Germinal center (tissue), 1 donor: Measurements from ENCODE around the gene ZNF283.
"Not testable (repeated sequence)": the region's sequence is repeated elsewhere in the genome, so short reads cannot be mapped to it uniquely, and the experiment has no call there.

ENCODE experiments used
- DNase-seq: peaks from one replicate; pipeline ENCODE4 v3.0.0; 2012; ENCODE audit warnings: mixed read lengths, low spot score

The ZNF283 gene

GRCh38 chr19:43848821-43849220 lies 21.7 kb downstream of the ZNF283 start:
- DNase-seq: no peak

- DNase-seq: no peak
Measured at GRCh38 chr19:43858174-43858573, 31.1 kb downstream of the ZNF283 start.

GRCh38 chr19:43866923-43867322 lies 39.8 kb downstream of the ZNF283 start:
- DNase-seq: not testable (repeated sequence)

GRCh38 chr19:43872547-43873336 lies 45.6 kb downstream of the ZNF283 start:
- no peak for DNase-seq

- DNase-seq: no peak
Measured at GRCh38 chr19:43880483-43880882, 53.4 kb downstream of the ZNF283 start.

GRCh38 chr19:43883864-43884263 lies 56.7 kb downstream of the ZNF283 start, which contains the start of gene ZNF404:
Gene ZNF404 (minus strand): TSS chr19:43883964.
- no peak for DNase-seq

GRCh38 chr19:43895727-43896308 lies 68.7 kb downstream of the ZNF283 start:
- no peak for DNase-seq
